D721Med (cell line): ENCODE data around the gene HNRNPC.

Source experiments
- DNase-seq: peaks from one replicate; pipeline ENCODE4 v3.0.0; 2011; ENCODE audit warnings: low spot score; ENCODE audit not compliant: insufficient read length
- FAIRE-seq: peaks from 2 replicates; lab custom pipeline; 2011; peaks lifted over from hg19 to GRCh38; lab: Jason Lieb, UNC
- TF ChIP-seq, protein P1 (sequence below): IDR thresholded peaks from 2 replicates; pipeline ENCODE4 v1.5.1; 2012; ENCODE audit warnings: mild to moderate bottlenecking, control low read depth; ENCODE audit not compliant: insufficient read depth; ENCODE audit errors: missing control alignments

Gene HNRNPC

DNA sequence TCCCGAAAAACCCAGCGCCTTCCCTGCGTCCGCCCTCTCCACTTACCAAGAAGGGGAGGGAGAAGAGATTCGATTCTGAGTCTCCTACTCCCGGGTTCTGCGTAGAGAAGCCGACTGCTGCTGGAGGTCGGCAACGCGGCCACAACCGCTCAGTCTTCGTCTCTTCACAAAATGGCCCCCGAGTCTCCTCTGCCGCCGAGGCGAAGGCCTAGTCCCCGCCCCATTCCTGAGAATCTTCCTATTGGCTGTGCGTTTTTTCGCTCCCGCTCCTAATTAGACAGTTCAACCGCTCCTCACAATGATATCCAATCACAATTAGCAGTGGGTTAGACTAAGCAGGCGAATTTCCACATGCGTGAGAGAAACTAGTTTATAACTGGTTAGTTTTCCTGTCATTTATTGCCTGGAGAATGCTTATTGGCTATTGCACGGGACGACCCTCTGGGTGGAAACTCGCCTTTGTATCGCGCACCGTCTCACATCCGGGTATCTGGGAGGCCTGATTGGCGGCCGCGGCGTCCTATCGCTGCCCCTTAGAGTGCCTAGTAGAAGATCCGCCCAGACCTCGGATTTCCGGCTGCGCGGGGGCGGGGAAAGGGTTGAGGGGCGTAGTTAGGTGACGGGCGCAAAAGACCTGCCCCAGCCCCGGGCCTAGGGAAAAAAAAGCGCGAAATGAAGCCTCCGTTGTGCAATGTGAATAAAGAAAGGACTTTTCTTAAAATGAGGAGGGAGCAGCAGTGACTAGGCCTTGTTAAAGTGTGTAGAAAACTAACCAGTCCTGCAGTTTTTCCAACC lies at the start of gene HNRNPC:
TSS of gene HNRNPC (minus strand) at position 191 of the 795 bp plus-strand sequence. CDS start 35,249 bp downstream, outside the sequence.
- FAIRE-seq: peak; percentile 80
- TF ChIP-seq, protein P1, sequence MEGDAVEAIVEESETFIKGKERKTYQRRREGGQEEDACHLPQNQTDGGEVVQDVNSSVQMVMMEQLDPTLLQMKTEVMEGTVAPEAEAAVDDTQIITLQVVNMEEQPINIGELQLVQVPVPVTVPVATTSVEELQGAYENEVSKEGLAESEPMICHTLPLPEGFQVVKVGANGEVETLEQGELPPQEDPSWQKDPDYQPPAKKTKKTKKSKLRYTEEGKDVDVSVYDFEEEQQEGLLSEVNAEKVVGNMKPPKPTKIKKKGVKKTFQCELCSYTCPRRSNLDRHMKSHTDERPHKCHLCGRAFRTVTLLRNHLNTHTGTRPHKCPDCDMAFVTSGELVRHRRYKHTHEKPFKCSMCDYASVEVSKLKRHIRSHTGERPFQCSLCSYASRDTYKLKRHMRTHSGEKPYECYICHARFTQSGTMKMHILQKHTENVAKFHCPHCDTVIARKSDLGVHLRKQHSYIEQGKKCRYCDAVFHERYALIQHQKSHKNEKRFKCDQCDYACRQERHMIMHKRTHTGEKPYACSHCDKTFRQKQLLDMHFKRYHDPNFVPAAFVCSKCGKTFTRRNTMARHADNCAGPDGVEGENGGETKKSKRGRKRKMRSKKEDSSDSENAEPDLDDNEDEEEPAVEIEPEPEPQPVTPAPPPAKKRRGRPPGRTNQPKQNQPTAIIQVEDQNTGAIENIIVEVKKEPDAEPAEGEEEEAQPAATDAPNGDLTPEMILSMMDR: no peak

DNA sequence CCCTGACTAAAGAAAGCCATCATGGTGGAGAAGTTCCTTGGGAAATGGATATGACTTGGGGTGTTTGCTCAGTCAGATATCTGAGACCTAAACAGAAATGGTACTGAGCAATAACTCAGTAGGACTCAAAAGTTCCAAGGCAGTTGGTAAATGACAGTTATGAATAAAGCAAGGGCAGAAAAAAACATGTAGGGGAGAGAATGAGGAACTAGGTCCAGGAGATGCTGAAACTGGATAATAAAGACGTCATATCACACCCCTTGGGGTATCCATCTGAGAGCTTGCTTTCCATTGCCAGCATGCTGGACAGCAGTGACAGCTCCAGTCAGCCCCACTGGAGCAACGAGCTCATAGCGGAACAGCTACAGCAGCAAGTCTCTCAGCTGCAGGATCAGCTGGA lies 48.2 kb upstream of the HNRNPC start:
- TF ChIP-seq, protein P1: no peak
- no peak for DNase-seq
- FAIRE-seq: no peak

More for the DNA sequence above, at the start of gene HNRNPC:
- peak; percentile 50 for DNase-seq

DNA sequence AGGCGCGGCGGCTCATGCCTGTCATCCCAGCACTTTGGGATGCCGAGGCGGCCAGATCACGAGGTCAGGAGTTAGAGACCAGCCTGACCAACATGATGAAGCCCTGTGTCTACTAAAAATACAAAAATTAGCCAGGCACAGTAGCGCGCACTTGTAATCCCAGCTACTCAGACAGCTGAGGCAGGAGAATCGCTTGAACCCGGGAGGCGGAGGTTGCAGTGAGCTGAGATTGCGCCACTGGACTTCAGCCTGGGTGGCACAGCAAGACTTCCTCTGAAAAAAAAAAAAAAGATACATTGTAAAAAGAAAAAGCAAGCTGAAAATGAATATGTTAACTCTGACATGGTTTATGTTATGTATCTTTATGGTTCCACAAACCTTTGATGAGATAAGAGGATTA lies 44.3 kb upstream of the HNRNPC start:
- TF ChIP-seq, protein P1: no peak
- DNase-seq (no peak), FAIRE-seq (no peak)

DNA sequence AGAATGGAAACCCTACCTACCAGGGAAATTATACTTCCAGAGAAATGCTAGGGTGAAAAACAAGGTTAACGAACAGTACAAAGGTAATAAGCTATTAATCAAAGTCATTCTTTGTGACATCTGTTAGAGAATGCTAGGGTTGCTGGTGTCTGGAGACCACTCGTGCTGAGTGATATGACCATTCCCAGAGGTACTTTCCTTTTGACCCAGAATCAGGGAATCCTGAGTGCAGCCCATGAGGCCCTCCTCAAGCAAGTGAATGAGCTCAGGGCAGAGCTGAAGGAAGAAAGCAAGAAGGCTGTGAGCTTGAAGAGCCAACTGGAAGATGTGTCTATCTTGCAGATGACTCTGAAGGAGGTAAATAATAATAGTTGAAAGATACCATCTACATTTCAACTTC lies 42.4 kb upstream of the HNRNPC start:
- TF ChIP-seq, protein P1: no peak

DNA sequence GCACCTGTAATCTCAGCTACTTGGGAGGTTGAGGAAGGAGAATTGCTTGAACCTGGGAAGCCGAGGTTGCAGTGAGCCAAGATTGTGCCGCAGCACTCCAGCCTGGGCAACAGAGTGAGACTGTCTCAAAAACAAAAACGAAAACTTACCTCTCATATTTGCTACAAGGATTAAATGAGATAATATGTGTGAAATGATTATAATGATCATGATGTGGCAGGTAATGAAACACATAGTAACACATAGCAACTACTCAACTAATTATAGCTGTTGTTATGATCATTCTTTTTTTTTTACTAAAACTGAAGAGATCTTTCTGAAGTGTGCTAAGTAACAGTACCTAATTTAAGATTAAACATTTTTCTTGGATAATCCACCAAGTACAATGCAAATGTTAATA lies 40.7 kb upstream of the HNRNPC start:
- TF ChIP-seq, protein P1: no peak
- DNase-seq (no peak), FAIRE-seq (no peak)

More for the DNA sequence above, 42.4 kb upstream of the HNRNPC start:
- DNase-seq: no peak
- FAIRE-seq: no peak

DNA sequence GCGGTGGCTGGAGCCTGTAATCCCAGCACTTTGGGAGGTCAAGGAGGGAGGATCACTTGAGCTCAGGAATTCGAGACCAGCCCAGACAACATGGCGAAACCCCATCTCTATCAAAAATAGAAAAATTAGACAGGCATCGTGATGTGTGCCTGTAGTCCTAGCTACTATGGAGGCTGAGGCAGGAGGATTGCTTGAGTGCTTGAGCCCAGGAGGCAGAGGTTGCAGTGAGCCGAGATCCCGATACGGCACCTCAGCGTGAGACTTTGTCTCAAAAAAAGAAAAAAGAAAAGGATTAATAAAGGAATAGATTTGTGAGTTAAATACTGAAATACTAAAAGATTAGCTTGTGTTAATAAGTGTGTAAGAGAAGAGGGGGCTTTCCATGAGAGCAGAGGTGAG lies 40.0 kb upstream of the HNRNPC start:
- TF ChIP-seq, protein P1: no peak
- DNase-seq (no peak), FAIRE-seq (no peak)

DNA sequence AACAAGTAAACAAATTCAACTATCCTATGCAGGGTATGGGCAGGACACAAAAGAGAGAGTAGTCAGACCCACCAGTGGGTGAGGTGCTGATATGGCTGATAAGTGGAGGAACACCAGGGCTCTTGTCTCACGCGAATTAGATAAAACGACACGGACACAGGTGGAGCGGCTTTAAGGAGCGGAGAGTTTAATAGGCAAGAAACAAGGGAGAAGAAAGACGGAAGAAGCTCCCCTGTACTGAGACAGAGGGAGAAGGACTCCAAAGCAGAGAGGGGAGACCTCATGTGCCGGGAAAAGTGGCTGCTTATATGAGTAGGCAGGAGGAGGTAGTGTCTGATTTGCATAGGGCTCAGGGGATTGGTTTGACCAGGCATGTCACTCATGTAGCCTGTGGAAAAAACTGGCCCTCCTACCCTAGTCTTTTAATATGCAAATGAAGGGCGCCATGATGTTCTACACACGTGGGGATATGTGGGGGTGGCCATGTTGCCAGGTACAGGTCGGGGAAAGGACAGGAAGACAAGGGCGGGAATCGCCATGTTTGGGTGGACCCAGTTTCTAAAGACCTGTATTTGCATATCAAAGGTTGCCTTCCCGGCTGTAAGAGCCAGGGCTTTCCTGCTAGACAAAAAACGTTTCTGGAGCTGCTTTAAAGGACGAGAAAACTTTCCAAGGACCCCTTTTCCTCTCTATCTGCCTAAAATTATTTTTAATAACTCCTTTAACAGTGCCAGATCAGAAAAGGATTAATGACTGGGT lies 39.4 kb upstream of the HNRNPC start:
- DNase-seq (no peak), FAIRE-seq (no peak)
- TF ChIP-seq, protein P1: no peak
